GM19035 (cell line): Measurements from ENCODE around the gene ANO2.

Experiments used
- ATAC-seq: cut with Tn5 transposase; IDR thresholded peaks from one replicate; pipeline ENCODE4 v1.9.1; 2021; ENCODE audit not compliant: unreplicated experiment

ANO2 gene

DNA sequence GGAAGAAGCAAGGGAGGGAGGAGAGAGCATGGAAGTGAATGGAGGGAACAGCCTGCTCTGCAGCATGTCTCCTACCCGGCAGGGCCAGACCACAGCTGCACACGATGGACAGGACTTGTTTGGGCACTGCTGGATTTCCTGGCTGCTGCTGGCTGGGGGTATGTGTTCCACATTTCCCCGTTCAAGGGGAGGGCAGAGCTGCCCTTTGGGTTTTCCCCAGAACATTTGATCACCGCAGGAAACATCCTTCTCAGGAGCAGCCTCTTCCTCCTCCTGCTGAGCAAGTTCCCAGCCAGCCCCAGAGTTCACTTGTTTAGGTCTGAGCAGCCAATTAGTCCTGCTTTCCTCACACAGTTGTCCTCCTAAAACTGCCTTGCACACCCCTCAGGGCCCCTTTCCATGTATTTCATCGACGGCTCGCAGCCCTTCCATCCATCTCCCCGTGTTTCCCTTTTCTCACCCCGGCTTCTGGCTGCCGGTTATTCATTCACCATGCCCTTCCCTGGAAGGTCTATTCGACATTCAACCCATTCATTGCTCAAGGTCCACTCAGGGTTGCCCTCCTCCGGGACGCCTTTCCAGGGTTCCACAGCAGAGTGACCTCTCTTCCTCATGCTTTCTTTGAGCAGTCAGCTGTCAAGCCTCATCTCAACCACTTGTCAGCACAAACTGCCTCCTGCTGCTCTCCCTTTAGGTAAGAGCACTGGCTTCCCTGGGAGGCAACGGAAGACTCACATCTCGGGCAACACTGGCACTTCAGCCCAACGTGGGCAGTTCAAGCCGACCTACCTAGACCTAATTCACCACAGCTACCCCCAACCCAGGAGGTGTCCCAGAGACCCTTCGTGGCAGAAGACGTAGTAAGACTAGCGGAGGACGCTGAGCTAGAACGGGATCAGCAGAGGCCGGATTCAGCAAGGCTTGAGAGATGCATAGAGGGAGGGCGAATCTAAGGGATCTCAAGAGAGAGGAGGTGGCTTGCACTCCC is 20.1 kb upstream of the ANO2 start:
- no peak for ATAC-seq

DNA sequence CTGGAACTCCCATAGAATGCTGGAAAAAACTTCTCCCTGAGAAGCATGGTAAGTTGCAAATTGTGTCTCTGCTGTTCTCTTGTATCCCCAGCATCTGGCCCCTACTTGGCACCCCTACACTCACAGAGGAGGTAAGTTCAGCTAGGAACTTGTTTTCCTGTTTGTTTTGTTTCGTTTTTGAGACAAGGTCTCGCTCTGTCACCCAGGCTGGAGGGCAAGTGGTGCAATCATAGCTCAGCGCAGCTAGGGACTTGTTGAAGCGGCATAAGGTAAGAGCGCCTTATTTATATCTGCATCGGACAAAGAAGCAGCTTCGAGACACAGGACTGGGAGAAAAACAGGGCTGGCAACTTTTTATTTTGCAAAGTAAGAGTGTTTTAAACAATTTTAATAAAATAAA is 18.5 kb upstream of the ANO2 start:
- ATAC-seq = no peak

DNA sequence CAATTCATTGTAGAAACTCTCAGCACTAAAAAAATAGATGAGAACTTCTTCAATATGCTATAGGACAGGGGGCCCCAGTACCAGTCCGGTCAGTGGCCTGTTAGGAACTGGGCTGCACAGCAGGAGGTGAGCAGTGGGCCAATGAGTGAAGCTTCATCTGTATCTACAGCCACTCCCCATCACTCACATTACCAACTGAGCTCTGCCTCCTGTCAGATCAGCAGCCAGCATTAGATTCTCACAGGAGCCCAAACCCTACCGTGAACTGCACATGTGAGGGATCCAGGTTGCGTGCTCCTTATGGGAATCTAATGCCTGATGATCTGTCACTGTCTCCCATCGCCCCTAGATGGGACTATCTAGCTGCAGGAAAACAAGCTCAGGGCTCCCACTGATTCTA is 15.7 kb upstream of the ANO2 start:
- no peak for ATAC-seq

DNA sequence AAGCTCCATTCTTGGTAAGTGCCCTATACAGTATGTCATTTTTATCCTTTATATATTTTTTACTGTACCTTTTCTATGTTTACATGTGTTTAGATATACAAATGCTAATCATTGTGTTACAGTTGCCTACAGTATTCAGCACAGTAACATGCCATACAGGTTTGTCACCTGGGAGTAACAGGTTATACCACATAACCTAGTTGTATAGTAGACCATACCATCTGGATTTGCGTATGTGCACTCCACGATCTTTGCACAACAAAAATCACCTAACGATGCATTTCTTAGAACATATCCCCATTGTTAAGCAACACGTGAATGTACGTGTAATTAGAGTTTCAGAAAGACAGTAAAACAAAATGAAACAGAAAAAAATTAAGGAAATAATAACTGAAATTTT is 11.9 kb upstream of the ANO2 start:
- no peak for ATAC-seq

DNA sequence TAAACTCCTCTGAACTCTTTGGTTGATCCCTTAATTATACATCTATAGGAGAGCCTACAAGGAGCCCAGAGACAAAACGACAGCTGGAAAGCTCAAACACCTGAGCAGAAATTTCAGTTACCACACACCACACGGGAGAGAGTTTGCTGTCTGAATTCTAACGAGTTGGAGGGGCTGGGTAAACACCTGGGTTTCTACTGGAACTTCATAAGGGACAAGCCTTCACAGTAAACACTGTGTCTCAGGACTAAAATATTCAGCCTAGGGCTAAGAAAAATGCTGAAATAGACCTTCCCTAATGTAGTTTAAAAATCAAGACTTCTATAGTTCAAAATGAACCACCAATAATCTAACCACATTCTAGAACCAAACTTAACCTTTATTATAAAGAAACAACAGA is 9.6 kb upstream of the ANO2 start:
- no peak for ATAC-seq

DNA sequence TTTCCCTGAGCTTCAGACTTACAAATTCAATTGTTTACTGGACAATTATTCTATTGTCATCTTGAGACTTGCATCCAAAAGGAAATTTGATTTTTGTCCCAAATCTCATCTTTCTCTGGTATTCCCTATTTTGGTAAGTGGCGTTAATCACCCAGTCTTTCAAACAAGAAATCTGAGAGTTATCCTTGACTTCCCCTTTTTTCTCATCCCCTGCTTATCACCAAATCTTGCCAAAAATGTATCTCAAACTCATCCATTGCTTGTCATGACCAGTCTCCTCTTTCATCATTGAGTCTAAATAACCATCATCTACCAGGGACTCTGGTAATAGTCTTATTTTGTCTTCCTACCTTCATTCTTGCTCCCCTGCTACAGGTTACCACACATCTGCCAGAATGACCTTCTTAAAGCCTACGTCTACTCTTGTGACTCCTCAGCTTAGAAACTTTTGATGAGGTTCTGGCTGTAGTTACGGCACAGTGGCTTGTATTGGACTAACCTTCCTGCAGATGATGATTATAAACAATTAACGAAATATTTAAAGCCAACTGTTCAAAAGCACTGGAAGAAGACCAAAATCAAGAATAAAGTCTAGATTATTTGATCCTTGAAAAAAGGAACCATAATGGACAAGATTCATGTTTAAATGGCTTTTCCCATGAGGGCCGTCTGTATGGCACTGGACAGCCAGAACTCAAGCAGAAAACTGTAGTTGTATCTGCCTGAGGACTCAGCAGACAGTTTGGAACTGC is 9.0 kb upstream of the ANO2 start:
- ATAC-seq = no peak

DNA sequence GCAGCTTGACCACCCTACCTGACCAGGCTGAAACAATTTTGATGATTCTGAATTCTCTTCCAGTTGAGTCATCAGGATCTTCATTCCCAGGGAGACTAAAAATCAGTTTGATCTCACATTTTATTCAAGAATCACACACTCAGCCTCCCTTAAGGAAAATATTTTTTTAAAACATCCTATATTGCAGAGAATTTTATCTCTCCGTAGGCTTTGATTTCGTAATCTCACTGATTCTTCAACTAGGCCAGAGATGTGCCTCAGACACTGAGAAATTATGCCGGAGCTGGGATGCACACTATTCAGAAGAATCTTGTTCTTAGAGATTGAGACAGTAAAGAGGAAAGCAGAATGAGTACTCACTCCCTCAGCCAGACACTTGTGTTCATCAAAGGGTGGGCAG is 7.0 kb upstream of the ANO2 start:
- no peak for ATAC-seq

DNA sequence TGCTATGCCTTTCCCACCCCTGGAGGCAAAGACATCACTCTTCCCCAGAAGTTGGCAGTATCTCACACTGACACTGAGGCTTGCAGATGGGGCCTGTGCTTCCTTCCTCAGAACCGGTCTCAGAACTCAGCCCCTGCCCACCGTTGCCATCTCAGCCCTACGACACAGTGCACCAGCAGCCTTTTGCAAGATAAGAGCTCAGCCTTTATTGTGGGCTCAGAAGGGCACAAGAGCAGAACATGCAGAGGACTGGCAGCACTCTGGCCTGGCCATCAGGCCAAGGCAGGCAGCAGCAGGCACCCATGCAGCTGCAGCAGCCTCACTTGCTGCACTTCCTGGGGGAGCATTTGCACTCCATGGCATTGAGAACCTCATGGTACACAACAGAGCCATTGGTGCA is 3.6 kb upstream of the ANO2 start:
- ATAC-seq = no peak

DNA sequence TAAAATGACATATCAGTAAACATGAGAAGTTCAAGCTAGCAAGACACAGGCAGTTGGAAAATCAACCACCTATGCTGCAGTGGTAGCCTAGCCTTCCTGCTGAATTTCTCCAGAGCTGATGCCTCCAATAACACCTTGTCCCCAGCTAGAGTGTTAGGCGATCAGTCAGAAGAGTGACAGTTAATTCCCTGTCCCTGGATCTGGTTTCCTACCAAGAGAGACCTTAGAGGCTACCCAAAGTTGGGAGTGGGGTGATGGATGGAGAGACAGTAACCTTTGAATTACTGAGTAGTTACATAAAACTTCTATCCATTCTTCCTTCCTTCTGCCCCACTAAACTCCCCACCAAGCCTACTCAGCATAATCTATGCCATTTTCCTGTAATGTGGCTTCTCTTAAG is 1.9 kb upstream of the ANO2 start:
- ATAC-seq = no peak

DNA sequence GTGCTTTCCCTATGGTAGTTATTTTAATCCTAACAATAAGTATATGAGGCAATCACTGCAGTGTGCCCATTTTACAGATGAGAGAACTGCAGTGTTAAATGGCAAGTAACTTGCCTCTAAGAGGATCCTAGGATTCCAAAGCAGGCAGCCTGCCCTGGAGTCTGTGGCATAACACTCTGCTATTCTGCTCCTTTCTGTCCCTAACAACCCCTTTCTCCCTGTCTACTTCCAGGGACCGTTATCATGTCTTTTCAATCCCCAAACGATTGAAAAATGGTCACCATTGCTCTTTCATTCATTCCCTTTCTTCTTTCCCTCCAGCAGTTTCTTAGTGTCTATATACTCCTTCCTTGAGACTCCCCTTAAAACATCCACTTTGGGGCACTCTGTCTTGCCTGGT is 1.3 kb upstream of the ANO2 start:
- no peak for ATAC-seq

DNA sequence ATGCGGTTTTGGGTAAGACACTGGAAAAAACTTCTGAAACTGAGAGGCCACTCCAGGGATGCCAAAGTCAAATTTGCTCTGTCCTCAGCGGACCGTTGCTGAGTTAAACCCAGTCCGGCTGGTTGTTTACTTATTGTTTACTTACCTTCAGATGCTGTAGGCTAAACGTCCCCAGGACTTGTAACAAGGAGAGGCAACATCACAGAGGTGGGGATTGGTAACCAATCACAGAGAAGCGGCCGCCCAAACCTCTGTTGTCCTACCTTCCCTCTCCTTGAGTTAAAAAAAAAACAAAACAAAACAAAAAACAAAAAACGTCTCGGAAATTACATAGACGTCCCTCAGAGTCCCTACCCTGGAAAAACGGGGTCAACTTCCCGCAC is 380 bp downstream of the ANO2 start:
- ATAC-seq = no peak

DNA sequence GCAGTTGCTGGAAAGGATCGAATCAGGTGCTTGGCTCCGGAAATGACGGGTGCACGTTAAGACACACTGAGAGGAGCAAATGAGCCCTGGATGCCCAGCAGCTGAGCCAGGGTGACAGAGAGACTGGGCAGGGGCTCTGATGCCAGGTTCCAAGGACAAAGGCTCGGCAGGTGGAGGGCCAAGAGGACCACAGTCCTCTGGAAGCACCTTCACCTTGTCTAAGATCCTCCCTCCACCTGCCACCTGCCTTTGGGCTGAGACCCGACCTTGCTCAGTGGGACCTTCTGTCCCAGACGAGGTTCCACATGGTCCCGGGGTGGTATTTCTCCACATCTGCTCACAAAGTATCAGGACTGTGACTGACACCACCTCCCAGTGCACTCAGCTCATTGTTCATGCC is 1.0 kb downstream of the ANO2 start:
- ATAC-seq = no peak

DNA sequence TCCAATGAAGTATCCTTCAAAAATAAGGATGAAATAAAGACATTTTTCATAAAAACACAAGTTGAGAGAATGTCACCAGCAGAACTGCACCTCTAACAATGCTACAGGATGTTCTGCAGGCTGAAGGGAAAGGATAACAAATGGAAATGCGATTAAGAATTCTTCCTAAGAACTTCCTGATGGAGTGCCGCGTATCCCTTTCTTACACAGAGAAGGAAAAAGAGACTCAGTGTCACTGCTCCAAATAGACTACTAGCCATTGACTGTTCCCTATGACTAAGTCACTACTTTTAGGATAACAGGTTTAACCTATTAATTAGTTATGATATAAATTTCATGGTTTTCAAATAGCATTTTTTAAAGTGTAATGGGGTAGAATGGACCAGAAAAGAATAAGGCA is 3.2 kb downstream of the ANO2 start:
- no peak for ATAC-seq

DNA sequence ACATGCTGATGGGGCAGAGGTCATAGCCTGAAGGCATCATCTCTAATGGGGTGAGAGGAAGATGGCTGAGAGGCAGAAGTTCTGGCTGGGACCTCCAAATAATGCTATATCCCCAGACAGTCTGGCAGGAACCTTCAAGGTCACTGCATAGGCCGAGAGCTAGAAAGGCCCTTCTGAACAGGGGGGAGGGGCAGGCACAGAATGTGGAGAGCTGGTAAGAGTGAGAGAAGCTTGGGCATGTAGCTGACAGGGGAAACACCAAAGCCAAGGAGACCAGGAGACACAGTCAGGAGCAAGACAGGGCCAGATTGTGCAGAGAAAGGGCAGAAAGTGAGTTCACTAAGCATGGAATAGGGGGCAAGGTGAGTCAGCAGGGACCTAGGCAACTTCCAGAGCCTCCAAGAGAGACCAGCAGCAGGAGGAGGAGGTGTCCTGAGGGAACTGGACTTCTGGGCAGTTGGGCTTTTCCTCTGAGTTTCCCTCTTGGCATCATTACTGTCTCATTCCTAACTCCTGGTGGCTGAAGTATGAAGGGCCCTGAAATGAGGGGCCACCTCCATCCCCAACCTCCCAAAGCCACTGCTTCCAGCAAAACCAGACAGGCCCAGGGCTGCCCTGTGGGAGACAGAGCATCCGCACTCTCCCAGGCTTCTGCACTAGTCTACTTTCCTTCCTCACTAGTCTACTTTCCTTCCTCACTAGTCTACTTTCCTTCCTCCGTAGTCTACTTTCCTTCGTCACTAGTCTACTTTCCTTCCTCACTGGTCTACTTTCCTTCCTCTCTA is 17.1 kb downstream of the ANO2 start:
- ATAC-seq = no peak

DNA sequence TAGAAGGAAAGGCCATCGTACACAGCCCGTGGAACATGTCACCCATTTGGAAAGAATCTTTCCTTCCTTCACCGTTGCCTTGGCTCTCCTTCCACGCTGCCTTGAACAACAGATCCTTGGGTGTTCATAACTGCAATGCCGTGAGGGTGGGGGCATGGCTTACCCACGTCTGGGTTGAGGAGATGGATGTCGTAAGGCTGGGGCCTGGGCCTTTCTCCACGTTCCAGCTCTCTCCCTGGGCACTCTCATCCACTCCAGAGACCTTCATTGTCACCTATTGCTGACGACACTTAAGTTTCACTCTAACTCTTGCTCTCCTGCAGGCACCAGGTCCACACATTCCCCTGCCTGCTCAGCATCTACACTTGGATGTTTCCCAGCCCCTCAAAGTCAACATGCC is 19.4 kb downstream of the ANO2 start:
- ATAC-seq = no peak

DNA sequence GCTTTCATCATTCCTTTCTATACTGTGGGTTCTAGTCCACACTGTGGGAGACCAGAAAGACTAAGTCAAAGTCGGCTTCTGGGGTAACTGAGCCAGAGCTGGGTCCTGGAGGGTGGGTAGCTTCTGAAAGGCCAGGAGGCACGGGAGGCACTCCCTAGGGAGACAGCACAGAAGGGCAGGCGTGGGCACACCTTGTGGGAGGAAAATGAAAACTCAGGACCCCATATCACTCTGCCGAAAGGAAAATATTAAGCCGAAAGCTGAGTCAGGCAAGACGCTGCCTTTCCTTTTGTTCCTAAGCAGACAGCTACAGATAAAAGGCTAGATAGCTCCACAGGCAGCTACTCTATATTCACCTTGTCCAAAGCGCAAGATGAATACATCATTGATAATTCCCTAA is 20.7 kb downstream of the ANO2 start:
- ATAC-seq = no peak

DNA sequence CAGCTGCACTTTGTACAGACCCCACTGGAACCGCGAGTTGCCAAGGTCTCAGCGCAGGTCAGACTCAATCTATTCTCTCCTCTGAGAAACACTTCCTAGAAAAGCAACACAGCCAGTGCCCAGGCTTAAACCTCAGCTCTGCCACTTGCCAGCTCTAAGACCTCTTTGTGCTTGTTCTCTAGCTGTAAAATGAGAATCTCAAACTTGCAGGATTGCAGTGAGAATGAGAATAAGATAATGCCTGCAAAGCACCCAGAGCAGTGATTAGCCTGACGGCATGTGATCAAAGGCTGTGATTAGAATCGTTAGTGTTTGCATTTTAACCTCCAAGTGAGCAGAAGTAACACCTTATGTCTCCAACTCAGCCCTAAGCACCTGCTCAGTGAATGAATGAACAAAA is 21.3 kb downstream of the ANO2 start:
- no peak for ATAC-seq

DNA sequence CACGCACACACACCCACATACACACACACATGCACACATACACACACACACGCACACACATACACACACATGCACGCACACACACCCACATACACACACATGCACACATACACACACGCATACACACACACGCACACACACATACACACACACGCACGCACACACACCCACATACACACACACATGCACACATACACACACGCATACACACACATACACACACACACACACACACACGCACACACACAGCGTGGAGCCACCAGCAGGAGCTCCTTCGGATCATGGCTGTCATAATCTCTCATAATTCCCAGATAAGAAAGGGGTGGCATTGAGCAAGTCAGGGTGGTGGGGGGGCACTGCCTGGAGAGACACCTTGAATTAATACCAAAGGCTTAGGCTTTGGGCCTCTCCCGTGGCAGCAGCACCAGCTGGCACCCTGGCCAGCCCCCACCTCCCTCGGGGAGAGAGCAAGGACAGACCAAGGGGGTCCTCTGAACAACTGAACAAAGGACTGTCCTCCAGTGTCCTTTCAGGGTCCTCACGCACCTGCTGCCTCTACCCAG is 21.9 kb downstream of the ANO2 start:
- no peak for ATAC-seq

DNA sequence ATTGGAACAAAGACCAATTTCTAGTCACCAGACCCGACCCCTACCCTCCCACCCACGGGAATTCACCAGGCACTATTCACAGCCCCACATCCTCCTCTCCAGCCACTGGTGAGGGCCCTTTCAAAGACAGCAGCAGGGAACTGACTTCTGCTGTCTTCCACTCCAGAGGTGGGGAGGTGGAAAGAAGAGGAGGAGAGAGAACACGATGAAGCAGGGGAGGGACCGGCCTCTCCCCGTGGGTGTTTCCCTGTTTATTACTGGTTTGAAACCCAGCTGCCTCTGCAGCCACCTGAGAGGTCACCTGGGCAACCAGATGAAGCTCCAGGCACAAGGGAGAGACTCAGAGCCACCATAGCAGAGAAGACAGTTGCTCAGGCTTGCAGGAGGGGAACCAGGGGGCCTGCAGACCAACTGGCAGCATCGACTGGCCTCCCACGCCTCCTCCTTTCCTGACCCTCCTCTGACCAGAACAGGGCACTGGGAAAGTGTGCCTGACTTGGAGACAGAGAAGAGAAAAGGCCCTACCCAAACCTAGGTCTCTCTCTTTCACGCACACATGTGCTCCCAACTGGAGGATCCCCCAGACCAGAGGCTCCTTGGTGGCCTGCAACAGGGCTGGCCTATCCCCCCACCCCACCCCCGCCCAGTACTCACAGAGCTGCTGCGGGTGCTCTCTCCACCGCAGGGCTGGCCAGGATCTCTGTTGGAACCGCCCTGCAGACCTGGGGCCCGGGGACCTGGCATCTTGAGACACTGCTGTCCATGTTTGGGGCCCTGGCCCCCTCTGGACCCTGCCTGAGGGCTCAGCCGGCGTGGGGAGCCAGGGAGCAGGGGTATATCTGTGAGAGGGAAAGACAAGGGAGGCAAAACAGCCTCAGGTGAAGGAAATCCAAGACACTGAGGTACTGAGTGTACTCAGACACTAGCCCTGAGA is 22.8 kb downstream of the ANO2 start:
- no peak for ATAC-seq
